Activated CD4-positive, alpha-beta T cell treated with anti-CD3 and anti-CD28 coated beads, Interleukin-2, amount 50 U/mL, for 16 hours (primary cell): ENCODE results near the gene ZNHIT2.
"Not testable (repeated sequence)": the region's sequence is repeated elsewhere in the genome, so short reads cannot be mapped to it uniquely, and the experiment has no call there.

ENCODE experiments used
- DNase-seq: peaks from one replicate; pipeline ENCODE4 v3.0.0-alpha.2; 2020

ZNHIT2 gene

DNA sequence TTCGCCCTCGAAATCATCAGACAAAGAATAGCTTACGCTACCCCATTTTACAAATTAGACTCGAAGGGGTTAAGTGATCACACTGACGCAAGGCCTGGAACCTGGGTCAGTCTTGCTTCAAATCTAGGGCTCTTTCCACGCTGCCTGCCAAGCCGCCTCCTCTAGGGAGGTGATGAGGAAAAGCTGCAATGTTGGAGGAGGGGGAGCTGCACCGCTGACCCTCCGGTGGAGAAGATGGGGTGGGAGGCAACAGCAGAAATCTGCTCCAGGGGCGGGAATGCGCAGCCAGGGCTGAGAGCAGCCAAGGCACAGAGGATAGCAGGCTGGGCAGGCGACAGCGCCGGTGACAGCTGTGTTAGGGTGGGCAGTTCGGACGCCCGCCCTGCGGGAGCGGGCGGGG is 16.2 kb upstream of the ZNHIT2 start:
- no peak for DNase-seq

DNA sequence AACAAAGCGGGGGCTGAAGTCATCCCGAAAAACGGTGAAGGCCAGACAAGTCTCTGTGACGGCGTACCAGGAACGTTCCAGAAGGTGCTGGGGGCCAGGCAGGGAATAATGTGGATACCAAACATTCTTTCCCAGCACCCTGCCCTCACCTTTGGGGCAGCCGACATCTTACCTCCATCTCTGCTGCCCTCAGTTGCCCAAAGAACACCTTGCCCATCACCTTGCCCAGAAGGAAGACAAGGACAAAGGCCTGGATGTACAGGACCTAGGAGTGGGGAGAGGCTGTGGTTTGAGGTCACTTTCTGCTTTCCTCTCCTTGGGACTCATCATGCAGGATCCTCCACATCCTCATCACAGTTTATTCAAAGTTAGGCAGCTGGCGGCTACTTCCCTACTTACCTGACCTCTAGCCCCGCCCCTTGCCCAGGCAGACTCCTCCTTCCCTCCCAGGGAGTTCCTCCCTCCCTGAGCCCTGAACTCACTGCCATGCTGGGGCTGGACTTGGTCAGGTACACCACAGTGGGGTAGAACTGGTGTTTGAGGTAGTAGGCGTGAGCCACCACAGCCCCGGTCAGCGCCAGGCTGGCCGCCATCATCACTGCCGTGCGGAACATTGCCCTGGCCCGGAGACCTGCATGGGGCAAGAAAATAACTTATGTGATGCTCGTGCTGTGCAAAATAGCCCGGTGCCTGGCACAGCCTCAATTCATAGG is 15.6 kb upstream of the ZNHIT2 start:
- DNase-seq: peak; percentile 63

DNA sequence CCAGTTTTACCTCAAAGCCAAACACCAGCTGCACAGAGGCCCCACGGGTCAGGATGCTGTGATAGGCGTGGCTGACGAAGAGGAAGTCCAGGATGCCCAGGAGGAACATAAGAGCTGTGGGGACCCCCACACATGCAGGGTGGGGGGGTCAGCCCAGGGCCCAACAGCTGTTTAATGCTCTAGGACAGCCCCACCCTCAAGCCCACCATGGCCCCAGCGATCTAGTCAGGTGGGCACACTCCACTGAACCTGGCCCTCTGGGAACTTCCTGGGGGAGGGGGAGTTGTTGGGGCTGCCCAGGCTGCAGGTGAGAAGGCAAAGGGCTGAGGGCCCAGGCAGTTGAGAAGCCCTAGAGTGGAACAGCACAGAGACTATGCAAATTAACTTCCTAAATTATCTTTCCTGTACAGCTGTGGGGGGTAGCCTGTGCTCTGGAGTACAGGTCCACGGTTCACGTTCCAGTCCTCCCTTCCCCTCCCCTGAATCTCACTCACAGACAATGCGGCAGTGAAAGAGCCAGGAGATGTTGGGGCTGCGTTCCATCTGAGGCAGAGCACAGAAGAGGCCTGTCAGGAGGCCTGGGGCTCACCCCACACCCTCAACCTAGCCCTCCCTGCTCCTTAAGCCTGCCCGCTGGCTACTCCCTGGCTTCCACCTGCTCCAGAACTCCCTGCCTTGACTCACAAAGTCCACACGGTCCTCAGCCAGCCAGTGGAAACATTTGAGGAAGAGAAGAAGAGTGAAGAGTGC is 14.9 kb upstream of the ZNHIT2 start:
- DNase-seq: no peak

DNA sequence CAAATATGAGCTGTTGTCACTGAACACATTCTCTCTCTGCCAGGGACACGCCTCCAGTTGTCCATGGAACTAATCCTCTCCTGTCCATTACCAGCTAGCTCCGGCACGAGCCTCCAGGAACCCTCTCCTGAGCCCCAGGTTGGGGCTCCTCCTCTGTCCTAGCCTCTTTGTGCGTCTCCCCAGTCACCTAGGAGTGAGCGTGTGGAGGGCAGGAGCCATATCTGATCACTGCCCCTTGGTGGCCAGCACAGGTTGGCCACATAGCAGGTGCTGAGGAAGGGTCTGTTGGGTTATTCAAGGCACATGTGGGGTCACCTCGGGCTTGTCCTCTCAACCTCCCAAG is 14.4 kb upstream of the ZNHIT2 start:
- DNase-seq: no peak

DNA sequence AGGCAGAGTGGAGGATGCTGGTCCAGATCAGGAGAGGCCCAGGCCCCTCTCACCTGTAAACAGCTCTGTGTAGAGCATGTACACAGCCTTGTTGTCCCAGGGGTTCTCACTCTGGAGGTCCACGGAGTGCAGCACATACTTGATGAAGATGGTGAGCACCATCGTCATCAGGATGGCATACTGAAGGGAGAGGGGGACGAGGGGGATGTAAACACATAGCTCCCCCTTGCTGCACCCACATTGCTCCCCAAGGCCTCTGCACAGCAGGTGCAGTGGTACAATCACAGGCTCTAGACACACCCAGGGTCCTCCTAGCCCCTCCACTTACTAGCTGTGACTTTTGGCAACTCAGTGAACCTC is 13.9 kb upstream of the ZNHIT2 start:
- DNase-seq: no peak

DNA sequence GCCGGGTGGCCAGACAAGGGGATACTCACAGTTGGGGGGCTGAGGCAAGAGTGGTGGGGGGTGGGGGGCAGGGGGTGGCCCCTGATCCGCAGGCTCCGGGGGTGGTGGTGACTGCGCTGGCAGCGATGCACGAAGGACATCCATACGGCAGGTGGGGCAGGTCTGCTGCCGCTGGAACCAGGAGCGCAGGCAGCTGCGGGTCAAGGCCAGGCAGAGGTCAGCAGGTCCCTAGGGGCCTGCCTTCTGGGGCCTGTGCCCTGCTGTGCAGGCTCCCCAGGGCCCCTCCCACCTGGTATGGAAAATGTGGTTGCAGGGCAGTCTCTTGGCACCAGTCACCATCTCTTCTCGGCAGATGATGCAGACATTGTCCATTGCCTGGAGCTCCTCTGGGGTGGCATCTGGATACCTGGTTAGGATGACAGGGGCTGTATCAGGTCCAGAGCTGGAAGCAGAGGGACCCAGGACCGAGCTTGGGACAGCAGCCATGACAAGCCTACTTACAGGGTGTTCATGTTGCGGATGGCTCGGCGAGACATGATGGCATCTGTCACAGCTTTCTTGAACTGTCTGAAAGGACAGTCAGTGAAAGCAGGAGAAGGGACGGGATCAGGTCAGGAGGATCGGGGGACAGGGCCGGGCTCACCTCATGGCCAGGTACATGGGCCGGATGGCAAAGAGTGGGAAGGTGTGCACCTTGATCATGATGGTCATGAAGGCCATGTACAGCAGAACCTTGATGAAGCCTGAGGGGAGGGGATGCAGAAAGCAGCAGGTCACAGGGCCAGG is 13.3 kb upstream of the ZNHIT2 start:
- DNase-seq: no peak

DNA sequence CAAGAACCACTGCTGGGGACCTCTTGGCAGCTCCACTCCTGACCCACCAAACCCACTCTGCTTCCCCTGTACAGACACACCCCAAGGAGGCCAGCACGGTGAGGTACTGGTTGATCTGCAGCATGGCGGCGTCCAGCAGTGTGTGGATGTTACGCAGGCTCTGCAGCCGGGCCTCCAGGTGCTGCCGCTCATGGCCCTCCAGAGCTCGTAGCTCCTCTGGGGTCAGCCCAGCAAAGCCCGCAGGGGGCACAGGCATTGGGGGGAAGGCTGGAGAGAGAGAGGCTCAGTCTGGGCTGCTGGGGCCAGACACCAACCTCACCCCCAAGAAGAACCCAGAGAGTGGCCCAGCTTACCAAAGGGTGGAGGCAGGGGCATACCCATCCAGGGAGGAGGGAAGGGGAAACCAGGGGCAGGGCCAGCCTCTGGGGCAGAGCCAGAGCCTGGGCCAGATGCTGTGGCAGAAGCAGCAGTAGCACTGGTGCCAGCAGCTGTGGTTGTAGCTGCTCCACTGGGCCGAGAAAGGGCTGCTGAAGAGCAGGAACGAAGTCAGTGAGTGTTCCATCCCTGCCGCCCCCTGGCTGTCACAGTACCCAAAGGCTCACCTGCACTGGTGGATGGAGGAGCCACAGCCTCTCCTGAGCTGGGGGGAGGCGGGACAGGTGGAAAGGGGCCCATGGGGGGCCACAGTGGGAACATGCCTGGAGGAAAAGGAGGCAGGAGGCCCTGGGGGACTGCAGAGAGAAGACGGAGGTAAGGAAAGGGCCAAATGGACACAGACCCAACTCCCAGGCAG is 12.3 kb upstream of the ZNHIT2 start:
- DNase-seq: no peak

DNA sequence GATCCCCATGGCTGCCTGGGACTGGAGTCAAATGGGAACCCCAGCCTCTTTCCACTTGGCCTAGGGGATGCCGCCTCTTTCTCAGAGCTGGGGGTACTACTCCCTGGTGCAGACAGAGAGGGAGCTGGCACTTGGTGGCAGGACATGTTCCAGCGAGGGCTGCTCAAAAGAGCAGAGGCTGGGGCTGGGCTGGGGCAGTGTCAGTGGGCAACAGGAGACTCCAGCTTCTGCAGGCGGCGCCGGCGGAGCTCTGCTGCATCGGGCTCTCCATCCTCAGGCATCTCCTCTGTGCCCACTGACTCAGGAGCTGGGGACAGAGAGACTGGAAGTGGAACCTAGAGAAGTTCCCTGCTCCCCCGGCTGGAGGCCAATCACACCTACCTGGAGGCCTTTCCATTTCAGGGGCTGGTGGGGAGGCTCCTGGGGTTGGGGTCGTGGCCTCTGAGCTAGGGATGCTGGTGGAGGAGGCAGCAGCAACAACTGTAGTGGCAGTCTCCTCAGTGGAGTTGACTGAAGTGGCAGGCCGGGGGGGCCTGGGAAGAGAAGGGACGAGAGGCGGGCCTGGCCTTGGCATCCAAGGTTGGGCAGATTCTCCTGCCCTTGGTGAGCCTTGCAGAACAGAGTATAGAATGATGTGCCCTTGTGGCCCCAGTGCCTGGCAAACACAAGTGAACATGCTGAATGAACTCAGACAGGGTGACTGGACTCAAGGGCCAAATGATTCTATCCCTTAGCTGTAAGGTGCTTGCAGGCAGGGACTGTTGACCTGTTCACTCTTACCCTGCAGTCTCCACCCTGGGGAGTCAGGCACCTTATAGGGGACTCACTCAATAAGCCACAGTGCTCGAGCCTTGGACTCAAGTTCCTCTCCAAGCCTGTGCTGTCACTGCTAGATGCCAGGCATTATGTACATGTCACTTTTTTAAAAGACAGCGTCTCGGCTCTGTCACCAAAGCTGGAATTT is 11.0 kb upstream of the ZNHIT2 start:
- DNase-seq: no peak

DNA sequence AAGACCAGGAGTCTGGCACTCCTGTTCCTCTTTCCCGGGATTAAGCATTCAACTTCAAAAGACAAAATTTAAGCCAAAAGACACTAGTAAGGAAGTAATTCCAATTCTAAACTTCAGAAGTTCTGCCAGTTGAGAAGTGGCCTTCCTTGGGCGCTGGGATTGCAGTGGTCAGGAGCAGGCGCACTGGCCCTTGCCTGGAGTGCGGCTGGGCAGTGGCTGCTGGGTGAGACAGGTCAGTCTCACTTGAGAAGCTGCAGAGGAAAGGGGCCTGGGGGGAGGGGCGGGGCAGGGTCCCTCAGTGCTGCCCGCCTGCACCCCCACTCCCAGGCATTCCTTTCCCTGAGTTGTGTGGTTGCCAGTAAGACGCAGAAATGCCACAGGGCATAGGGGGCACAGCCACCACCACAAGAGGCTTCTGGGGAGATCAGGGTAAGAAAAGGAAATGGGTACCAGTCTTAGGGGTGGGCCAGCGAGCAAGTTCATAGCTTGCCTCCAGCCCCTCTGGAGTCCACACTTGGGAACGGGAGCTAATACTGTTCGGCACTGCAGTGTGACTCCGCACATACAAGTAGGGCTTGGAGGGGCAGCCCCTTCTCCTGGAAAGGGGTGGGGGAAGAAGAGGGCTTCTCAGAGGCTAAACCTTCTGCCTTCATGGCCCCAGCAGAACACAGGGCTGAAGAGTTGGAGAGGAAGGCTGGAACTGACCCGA is 10.1 kb upstream of the ZNHIT2 start:
- DNase-seq: no peak

DNA sequence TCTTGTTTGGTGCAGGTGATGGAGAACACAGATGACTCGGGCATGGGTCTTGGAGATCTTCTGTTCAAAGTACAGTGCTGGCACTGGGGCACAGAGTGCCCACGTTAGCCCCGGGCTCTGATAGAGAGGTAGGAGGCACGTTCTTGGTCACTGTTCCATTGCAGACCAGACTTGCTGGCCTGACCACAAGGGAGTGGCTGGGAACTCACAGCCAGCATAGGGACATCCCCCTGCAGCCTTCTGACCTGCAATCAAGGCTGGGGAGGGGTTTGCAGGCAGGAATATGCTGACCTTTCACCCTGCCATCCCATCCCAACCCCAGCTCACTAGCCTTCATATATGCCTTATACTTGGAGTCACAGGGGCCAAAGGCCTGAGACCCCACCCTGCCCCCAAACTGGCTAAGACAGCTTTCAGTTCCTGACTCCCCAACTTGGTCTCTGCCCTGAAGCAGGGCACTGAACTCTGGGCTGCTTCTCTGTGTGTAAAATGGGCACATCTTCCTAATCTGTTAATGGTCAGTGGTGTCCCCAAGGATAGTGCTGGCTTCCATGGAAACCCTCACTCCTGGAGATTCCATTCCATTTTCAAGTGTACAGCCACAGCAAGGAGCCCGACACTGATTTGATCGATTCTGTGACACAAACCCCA is 9.2 kb upstream of the ZNHIT2 start:
- no peak for DNase-seq

DNA sequence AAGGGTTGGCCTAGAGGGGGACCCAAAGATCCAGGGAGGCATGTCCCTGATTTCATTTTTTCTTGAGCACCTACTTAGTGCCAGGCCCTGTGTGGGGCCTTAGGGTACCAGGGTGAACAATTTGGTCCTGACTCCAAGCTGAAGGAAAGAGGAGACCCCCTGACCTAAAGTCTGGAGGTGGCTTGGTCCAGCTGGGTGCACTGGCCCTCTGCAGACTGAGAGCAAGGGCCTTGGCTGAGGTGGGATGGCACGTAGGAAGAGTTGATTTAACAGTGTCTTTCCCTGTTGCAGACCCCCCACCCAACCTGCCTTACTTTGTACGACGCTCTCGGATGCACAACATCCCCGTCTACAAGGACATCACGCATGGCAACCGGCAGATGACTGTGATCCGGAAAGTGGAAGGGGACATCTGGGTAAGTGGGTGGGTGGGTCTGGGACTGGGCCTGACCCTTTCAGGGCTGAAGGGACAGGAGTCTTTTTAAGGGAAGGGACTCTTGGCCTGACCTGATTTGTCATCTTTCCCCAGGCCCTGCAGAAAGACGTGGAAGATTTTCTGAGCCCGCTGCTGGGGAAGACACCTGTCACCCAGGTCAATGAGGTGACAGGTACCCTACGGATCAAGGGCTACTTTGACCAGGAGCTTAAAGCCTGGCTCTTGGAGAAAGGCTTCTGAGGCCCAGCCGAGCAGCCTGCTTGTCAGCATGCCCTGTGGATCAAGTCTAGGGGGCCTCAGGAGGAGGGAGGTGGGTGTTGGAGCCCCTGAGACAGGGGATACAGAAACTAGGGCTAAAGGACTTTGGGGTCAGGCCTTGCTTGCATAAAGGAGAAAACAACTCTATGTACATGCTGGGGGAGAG is 7.9 kb upstream of the ZNHIT2 start:
- no peak for DNase-seq

DNA sequence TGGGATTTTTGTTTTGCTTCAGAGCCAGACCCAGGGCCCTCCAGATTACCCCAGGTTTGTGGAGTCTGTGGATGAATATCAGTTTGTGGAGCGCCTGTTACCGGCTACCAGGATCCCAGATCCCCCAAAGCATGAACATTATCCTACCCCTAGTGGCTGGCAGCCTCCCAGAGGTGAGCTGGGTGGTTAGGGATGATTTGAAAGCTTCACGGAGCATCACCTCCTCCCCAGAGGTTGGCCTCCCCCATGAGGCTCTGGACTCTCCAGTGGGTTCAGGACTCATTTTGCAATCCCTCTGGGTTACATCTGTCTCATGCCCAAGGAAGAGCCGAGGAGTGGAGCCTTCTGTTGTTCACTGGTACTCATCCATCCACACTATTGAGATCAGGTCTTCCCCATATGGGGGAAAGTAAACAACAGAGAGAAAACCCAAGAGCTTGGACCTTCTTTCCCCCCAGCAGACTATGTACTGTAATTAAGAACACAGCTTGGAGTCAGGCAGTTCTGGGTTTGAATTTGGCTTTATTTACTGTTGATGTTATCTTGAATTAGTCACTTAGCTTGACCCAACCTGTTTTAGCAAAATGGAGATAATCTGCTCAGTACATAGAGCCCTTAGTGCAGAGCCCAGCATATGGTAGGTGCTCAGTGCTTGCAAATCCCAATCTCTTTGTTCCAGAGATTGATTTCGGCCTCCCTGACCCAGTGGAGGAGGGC is 7.1 kb upstream of the ZNHIT2 start:
- DNase-seq: no peak

DNA sequence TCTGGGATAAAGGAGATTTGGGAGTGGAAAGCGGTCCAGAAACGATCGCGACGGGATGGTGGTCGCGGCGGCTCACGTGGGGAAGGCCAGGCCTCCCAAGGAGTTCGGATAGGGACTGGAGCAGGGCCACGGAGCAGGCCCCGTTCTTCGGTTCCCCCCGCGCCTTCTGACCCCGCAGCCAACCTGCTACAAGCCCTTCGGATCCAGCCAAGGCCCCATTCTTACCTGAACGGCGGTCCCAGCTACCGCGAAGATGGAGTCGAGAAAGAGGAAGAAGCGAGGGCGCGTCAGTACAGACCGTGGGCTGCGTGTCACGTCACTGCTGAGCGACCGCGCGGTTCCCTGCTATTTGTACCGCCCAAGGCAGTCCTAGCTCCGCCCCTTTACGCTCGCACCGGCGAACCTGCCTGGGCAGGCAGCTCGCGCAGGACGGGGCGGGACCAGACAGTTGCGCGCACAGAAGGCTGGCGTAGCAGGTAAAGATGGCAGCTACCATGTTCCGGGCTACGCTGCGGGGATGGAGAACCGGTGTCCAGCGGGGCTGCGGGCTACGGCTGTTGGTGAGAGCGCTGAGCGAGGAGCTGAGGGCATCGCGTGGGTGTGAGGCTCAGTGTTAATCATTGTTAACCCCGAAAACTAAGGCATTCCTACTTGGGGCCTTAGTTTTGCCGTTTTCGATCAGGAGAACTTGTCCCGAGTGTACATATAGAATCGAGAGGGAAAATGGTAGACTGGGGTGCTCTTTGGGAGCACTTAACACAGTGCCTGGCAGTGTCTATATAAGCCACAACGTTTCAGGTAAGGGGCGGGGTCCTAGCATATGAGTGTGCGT is 4.6 kb upstream of the ZNHIT2 start, which contains the start of the genes FAU and MRPL49:
TSS of gene FAU (minus strand) at position 270 of the 832 bp plus-strand sequence. CDS start 321 bp downstream, outside the sequence.
TSS of gene MRPL49 (plus strand) at position 457 of the 832 bp plus-strand sequence. CDS start at position 483, 26 bp downstream.
- peak; percentile 99 for DNase-seq

DNA sequence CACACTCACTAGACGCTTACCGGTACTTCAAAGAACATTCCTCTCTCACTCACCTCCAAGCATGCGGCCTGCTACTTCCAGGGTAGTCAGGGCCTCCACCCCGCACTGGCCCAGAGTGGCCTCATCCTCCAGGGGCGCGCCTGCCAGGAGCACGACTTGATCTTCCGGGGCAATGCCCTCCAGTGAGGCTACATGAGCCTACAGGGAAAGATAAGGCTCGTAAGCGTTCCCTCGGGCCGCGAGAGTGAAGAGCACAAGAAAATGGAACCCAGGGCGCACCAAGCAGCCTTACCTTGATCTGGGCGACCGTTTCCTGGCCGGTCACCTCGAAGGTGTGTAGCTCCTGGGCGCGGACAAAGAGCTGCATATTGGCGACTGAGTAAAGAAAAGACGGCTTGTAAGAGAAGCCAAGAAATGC is 4.0 kb upstream of the ZNHIT2 start:
- DNase-seq: peak; percentile 25

DNA sequence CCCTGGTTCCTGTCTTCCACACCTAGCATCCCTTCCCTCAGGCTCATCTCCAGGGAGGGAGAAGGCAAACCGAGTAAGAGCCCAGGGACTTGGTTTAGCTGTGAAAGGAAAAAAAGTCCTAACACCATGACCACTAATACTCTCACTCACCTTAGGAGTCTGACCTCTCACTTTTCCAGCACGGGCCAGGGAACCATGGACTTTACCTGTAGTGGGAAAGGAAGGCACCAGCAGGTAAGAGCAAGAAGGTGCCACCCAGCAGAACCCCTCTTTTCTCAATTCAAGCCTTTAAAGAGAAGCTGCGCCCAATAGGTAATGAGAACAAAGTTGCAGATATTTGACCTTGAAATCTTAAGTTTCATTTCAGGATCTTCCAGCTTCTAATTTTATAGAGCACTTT is 3.3 kb upstream of the ZNHIT2 start:
- DNase-seq: no peak

DNA sequence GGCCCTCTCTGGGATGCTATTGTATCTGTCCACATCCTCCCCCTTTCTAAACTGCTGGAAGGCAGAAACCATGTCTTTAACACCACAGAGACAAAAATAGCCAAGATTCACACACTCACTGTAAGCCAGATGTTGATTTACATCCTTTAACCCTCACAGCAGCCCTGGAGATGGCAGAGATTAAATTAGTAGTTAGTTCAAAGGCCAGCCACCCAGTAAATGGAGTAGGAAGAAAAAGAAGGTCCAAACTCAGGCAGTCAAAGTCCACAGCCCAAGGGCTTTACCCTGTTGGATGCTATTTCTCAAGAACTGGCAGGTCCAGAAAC is 2.1 kb upstream of the ZNHIT2 start:
- DNase-seq: no peak

DNA sequence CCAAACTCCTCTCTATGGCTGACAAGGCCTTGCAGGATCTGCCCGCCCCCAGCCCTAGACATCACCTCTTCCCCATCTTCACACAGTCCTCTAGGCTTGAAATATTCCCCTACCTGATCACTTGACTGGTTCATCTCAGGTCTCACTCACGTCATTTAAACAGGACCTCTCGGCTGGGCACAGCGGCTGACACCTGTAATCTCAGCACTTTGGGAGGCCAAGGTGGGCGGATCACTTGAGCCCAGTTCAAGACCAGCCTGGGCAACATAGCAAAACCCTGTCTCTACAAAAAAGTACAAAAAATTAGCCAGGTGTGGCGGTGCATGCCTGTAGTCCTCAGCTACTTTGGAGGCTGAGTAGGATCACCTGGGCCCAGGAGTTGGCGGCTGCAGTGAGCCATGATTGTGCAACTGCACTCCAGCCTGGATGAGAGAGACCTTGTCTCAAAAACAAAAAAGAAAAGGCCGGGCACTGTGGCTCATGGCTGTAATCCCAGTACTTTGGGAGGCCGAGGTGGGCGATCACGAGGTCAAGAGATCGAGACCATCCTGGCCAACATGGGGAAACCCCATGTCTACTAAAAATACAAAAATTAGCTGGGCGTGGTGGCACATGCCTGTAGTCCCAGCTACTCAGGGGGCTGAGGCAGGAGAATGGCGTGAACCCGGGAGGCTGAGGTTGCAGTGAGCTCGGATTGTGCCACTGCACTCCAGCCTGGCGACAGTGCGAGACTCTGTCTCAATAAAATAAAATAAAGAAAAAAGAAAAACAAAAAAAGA is 1.6 kb upstream of the ZNHIT2 start:
- not testable (repeated sequence) for DNase-seq
